ENCODE results near the gene TBC1D22A. TPM values are rescaled to one million over a fixed set of nuclear protein-coding genes. Genes with fewer than 3 reads are reported as not detected.

The TBC1D22A gene
- total RNA-seq, 2 donors from 2014 or later, result 21.0 to 27.9 TPM

- no peaks in the 10 kb centered on the region for H3K36me3 Mint-ChIP-seq (ENCODE audit: low read depth)
- Histone ChIP-seq H3K36me3 (ENCODE audit: control insufficient read depth, insufficient read depth, low read length) (no peaks in the 10 kb centered on the region), H3K9me3 (ENCODE audit: control insufficient read depth, low read length) (no peaks in the 10 kb centered on the region), H3K4me1 (ENCODE audit: control insufficient read depth, insufficient read depth, low read length) (peaks cover 6% of the 10 kb centered on the region), H3K27ac (ENCODE audit: low read depth, low read length) (no peak overlapping the region), H3K27me3 (ENCODE audit: control insufficient read depth, insufficient read depth, low read length, poor library complexity, severe bottlenecking) (no peaks in the 10 kb centered on the region), H3K9ac (ENCODE audit: extremely low read depth, low read length, poor library complexity, severe bottlenecking) (no peak overlapping the region), H3K4me3 (ENCODE audit: low read length) (no peak overlapping the region)
- no peaks in the 10 kb centered on the region for H3K27me3 Mint-ChIP-seq (ENCODE audit: insufficient read depth)
- no peaks in the 10 kb centered on the region for H3K9me3 Mint-ChIP-seq
- TF ChIP-seq CTCF (conservative IDR thresholded peaks at IDR 0.05), result no peak
- H3K4me3 Mint-ChIP-seq, result no peak overlapping the region
- peak overlapping the region; percentile 52 for H3K27ac Mint-ChIP-seq
- H3K4me1 Mint-ChIP-seq, result peaks cover 9% of the 10 kb centered on the region
- no peak for DNase-seq
- WGBS, 2 experiments (ENCODE audit: insufficient coverage in 1 of 2, insufficient read length in 1 of 2), result 95 to 99% methylated on average over 17 to 19 of the region's 19 CpGs
These were observed 388.6 kb downstream of the TBC1D22A start for GRCh38 chr22:47151064-47151463.

- H3K36me3 Mint-ChIP-seq (ENCODE audit: low read depth), result no peaks in the 10 kb centered on the region
- H3K27me3 ChIP-seq (ENCODE audit: control insufficient read depth, insufficient read depth, low read length, poor library complexity, severe bottlenecking), result no peaks in the 10 kb centered on the region
- no peak overlapping the region for H3K4me3 ChIP-seq (ENCODE audit: low read length)
- H3K4me1 ChIP-seq (ENCODE audit: control insufficient read depth, insufficient read depth, low read length), result peaks cover 2% of the 10 kb centered on the region
- H3K9ac ChIP-seq (ENCODE audit: extremely low read depth, low read length, poor library complexity, severe bottlenecking), result no peak overlapping the region
- no peaks in the 10 kb centered on the region for H3K9me3 Mint-ChIP-seq
- 93 to 95% methylated on average over 8 to 10 of the region's 10 CpGs for WGBS, 2 experiments (ENCODE audit: insufficient coverage in 1 of 2, insufficient read length in 1 of 2)
- H3K9me3 ChIP-seq (ENCODE audit: control insufficient read depth, low read length), result no peaks in the 10 kb centered on the region
- no peak for TF ChIP-seq CTCF (conservative IDR thresholded peaks at IDR 0.05)
- no peak for DNase-seq
- H3K27ac ChIP-seq (ENCODE audit: low read depth, low read length), result no peak overlapping the region
- no peaks in the 10 kb centered on the region for H3K27me3 Mint-ChIP-seq (ENCODE audit: insufficient read depth)
- peaks cover 5% of the 10 kb centered on the region for H3K4me1 Mint-ChIP-seq
- no peak overlapping the region for H3K27ac Mint-ChIP-seq
- H3K4me3 Mint-ChIP-seq, result no peak overlapping the region
- no peaks in the 10 kb centered on the region for H3K36me3 ChIP-seq (ENCODE audit: control insufficient read depth, insufficient read depth, low read length)
These were observed 389.0 kb downstream of the TBC1D22A start for GRCh38 chr22:47151490-47151889.

- H3K27ac Mint-ChIP-seq, result no peak overlapping the region
- Histone ChIP-seq H3K27me3 (ENCODE audit: control insufficient read depth, insufficient read depth, low read length, poor library complexity, severe bottlenecking) (no peaks in the 10 kb centered on the region), H3K4me1 (ENCODE audit: control insufficient read depth, insufficient read depth, low read length) (no peaks in the 10 kb centered on the region), H3K9me3 (ENCODE audit: control insufficient read depth, low read length) (no peaks in the 10 kb centered on the region), H3K36me3 (ENCODE audit: control insufficient read depth, insufficient read depth, low read length) (no peaks in the 10 kb centered on the region), H3K4me3 (ENCODE audit: low read length) (no peak overlapping the region), H3K27ac (ENCODE audit: low read depth, low read length) (no peak overlapping the region), H3K9ac (ENCODE audit: extremely low read depth, low read length, poor library complexity, severe bottlenecking) (no peak overlapping the region)
- no peaks in the 10 kb centered on the region for H3K9me3 Mint-ChIP-seq
- no peak overlapping the region for H3K4me3 Mint-ChIP-seq
- no peak for DNase-seq
- 90 to 91% methylated on average over 16 to 17 of the region's 17 CpGs for WGBS, 2 experiments (ENCODE audit: insufficient coverage in 1 of 2, insufficient read length in 1 of 2)
- H3K4me1 Mint-ChIP-seq, result no peaks in the 10 kb centered on the region
- H3K36me3 Mint-ChIP-seq (ENCODE audit: low read depth), result no peaks in the 10 kb centered on the region
- no peak for TF ChIP-seq CTCF (conservative IDR thresholded peaks at IDR 0.05)
- no peaks in the 10 kb centered on the region for H3K27me3 Mint-ChIP-seq (ENCODE audit: insufficient read depth)
These were observed 389.8 kb downstream of the TBC1D22A start for GRCh38 chr22:47152236-47152635.

Data from endodermal cell (in vitro differentiated cells).